ENCODE results near the gene OR6Q1.

OR6Q1 gene

GRCh38 chr11:58011771-58012170, 19.0 kb upstream of the OR6Q1 start:
- Histone ChIP-seq H3K36me3 (replicated peaks; ENCODE audit: insufficient read depth, low read length) (no peaks in the 10 kb centered on the region), H2AFZ (ENCODE audit: low read length) (no peak overlapping the region), H3K4me3 (ENCODE audit: low read length) (no peak overlapping the region), H4K20me1 (ENCODE audit: insufficient read depth, low read length) (no peaks in the 10 kb centered on the region), H3K4me2 (ENCODE audit: low read depth, low read length) (no peak overlapping the region), H3K79me2 (ENCODE audit: low read length) (no peaks in the 10 kb centered on the region), H3K27me3 (replicated peaks; ENCODE audit: insufficient read depth, low read length) (no peaks in the 10 kb centered on the region), H3K27ac (ENCODE audit: low read length) (no peak overlapping the region), H3K9ac (ENCODE audit: low read length) (no peak overlapping the region), H3K9me3 (replicated peaks; ENCODE audit: insufficient read depth, low read length) (no peaks in the 10 kb centered on the region), H3F3A (ENCODE audit: insufficient read depth, low read length) (no peaks in the 10 kb centered on the region), H3K9me2 (replicated peaks; ENCODE audit: insufficient read depth, low read length) (no peaks in the 10 kb centered on the region), H3K4me1 (ENCODE audit: low read length) (no peaks in the 10 kb centered on the region)
- DNase-seq = no peak
- TF ChIP-seq EZH2phosphoT487 (IDR thresholded peaks at IDR 0.05; ENCODE audit: low read length) = no peak
- no peak for TF ChIP-seq EZH2 (optimal IDR thresholded peaks at IDR 0.05; ENCODE audit: low read depth, low read length)
- TF ChIP-seq, protein P1, sequence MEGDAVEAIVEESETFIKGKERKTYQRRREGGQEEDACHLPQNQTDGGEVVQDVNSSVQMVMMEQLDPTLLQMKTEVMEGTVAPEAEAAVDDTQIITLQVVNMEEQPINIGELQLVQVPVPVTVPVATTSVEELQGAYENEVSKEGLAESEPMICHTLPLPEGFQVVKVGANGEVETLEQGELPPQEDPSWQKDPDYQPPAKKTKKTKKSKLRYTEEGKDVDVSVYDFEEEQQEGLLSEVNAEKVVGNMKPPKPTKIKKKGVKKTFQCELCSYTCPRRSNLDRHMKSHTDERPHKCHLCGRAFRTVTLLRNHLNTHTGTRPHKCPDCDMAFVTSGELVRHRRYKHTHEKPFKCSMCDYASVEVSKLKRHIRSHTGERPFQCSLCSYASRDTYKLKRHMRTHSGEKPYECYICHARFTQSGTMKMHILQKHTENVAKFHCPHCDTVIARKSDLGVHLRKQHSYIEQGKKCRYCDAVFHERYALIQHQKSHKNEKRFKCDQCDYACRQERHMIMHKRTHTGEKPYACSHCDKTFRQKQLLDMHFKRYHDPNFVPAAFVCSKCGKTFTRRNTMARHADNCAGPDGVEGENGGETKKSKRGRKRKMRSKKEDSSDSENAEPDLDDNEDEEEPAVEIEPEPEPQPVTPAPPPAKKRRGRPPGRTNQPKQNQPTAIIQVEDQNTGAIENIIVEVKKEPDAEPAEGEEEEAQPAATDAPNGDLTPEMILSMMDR (IDR thresholded peaks at IDR 0.05; ENCODE audit: low read length) = no peak

DNA sequence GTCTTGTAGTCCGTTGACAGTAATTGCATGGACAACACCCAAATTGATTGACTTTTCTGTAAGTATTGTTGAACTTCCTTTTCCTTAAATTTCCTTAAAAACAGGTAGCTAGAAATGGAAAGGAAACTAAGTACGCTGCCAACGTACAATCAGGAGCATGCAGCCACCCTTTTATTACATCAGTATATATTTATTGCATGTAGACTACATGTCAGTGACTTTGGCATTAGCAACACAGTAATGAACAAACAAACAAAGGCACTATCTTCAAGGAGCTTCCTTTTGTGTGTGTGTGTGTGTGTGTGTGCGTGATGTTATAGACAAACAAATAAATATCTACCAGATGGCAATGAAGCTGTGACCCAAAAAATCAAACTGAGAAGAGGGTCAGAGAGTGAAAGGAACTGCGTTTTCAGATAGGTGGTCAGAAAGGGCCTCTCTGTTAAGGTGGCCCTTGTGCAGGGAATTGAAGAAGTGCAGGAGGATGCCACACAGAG, 7.3 kb upstream of the OR6Q1 start, which contains the start of gene OR9Q1:
Gene OR9Q1 (plus strand): TSS at position 447 of the 497 bp plus-strand sequence. CDS start 155,564 bp downstream, outside the sequence.
- H2AFZ ChIP-seq (ENCODE audit: low read length) = no peak within 1 kb of the TSS
- H3K4me2 ChIP-seq (ENCODE audit: low read depth, low read length) = no peak within 1 kb of the TSS
- no peak within 1 kb of the TSS for H3K27ac ChIP-seq (ENCODE audit: low read length)
- no peaks in the 10 kb centered on the region for H3K9me2 ChIP-seq (replicated peaks; ENCODE audit: insufficient read depth, low read length)
- H3K4me1 ChIP-seq (ENCODE audit: low read length) = no peaks in the 10 kb centered on the region
- no peaks in the 10 kb centered on the region for H4K20me1 ChIP-seq (ENCODE audit: insufficient read depth, low read length)
- no peak within 1 kb of the TSS for H3K9ac ChIP-seq (ENCODE audit: low read length)
- H3F3A ChIP-seq (ENCODE audit: insufficient read depth, low read length) = no peaks in the 10 kb centered on the region
- H3K9me3 ChIP-seq (replicated peaks; ENCODE audit: insufficient read depth, low read length) = no peaks in the 10 kb centered on the region
- H3K79me2 ChIP-seq (ENCODE audit: low read length) = no peaks in the 10 kb centered on the region
- H3K36me3 ChIP-seq (replicated peaks; ENCODE audit: insufficient read depth, low read length) = no peaks in the 10 kb centered on the region
- H3K4me3 ChIP-seq (ENCODE audit: low read length) = no peak within 1 kb of the TSS
- DNase-seq = no peak
- TF ChIP-seq EZH2phosphoT487 (IDR thresholded peaks at IDR 0.05; ENCODE audit: low read length) = no peak
- TF ChIP-seq EZH2 (optimal IDR thresholded peaks at IDR 0.05; ENCODE audit: low read depth, low read length) = no peak
- TF ChIP-seq, protein P1 (IDR thresholded peaks at IDR 0.05; ENCODE audit: low read length) = no peak
- H3K27me3 ChIP-seq (replicated peaks; ENCODE audit: insufficient read depth, low read length) = no peaks in the 10 kb centered on the region

DNA sequence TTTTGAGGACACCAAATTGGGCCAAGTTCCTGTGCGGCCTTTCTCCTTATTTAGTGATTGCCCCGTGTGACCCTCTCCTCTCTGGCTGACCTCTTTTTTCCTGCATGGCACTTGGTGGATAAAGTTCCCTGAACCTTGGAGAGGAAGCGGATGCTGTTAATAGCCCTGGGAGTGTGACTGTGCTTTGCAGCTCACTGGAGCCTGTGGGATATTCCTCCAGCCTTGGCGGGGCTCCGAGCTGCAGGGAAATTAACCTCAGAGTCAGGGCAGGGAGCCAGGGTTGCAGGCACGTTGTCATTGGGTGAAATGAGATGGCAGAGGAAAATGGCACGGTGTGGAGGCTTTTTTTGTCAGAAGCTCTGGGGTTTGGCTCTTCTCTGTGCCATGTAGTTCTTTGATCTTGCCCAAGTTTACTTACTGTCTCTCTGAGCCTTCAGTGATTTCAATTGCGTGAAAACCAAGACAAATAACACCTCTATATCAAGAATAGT, 6.1 kb upstream of the OR6Q1 start:
- Histone ChIP-seq H3K4me2 (ENCODE audit: low read depth, low read length) (no peak overlapping the region), H3K4me1 (ENCODE audit: low read length) (no peaks in the 10 kb centered on the region), H4K20me1 (ENCODE audit: insufficient read depth, low read length) (no peaks in the 10 kb centered on the region), H3K9ac (ENCODE audit: low read length) (no peak overlapping the region), H3K4me3 (ENCODE audit: low read length) (no peak overlapping the region), H3K27me3 (replicated peaks; ENCODE audit: insufficient read depth, low read length) (no peaks in the 10 kb centered on the region), H2AFZ (ENCODE audit: low read length) (no peak overlapping the region), H3K79me2 (ENCODE audit: low read length) (no peaks in the 10 kb centered on the region), H3K9me2 (replicated peaks; ENCODE audit: insufficient read depth, low read length) (no peaks in the 10 kb centered on the region), H3F3A (ENCODE audit: insufficient read depth, low read length) (no peaks in the 10 kb centered on the region), H3K9me3 (replicated peaks; ENCODE audit: insufficient read depth, low read length) (no peaks in the 10 kb centered on the region), H3K27ac (ENCODE audit: low read length) (no peak overlapping the region), H3K36me3 (replicated peaks; ENCODE audit: insufficient read depth, low read length) (no peaks in the 10 kb centered on the region)
- no peak for TF ChIP-seq EZH2 (optimal IDR thresholded peaks at IDR 0.05; ENCODE audit: low read depth, low read length)
- TF ChIP-seq EZH2phosphoT487 (IDR thresholded peaks at IDR 0.05; ENCODE audit: low read length) = no peak
- TF ChIP-seq, protein P1 (IDR thresholded peaks at IDR 0.05; ENCODE audit: low read length) = no peak
- no peak for DNase-seq

Measured in MM.1S (cell line).